ENCODE results near the gene CHST10.

CHST10 gene

DNA sequence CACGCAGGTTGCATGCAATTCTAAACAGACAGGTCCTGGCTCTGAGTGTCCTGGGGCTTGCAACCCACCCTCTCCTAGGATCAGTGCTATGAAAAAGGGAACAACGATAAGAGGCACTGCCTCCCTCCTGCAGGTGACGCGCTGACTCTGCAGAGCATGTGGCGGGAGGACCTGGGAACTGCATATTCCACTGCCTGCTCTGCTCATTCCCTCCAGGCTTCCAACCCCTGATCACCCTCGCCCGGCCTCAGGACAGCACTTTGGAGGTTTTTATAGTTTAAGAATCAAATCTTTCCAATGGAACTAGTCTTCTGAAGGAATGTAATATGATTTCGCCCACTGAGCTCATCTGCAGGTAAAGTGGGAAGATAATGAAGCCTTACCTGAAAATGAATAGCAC is 8.5 kb downstream of the CHST10 start:
- DNase-seq (ENCODE audit: low read depth) = no peak
- H3K4me3 ChIP-seq (ENCODE audit: low read depth, low read length) = no peak overlapping the region
- TF ChIP-seq, protein P1, sequence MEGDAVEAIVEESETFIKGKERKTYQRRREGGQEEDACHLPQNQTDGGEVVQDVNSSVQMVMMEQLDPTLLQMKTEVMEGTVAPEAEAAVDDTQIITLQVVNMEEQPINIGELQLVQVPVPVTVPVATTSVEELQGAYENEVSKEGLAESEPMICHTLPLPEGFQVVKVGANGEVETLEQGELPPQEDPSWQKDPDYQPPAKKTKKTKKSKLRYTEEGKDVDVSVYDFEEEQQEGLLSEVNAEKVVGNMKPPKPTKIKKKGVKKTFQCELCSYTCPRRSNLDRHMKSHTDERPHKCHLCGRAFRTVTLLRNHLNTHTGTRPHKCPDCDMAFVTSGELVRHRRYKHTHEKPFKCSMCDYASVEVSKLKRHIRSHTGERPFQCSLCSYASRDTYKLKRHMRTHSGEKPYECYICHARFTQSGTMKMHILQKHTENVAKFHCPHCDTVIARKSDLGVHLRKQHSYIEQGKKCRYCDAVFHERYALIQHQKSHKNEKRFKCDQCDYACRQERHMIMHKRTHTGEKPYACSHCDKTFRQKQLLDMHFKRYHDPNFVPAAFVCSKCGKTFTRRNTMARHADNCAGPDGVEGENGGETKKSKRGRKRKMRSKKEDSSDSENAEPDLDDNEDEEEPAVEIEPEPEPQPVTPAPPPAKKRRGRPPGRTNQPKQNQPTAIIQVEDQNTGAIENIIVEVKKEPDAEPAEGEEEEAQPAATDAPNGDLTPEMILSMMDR (conservative IDR thresholded peaks at IDR 0.05; ENCODE audit: low read depth, low read length) = no peak

DNA sequence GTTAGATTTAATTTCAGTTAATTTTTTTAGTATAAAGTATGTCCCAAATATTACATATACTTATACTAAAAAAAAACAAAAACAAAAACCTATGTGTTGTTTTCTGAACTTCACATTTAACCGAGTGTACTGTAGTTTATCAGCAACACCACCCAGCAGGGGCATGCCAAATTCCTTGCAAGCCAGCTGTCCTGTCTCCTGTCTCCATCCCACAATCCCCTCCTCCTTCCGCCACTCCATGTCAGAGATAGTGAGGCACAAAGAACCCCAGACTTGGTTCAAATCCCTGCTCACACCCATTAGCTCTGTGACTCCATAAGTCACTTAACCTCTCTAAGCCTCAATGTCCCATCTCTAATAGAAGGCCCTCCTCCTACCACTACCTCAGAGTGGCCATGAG is 9.4 kb downstream of the CHST10 start:
- TF ChIP-seq, protein P1 (conservative IDR thresholded peaks at IDR 0.05; ENCODE audit: low read depth, low read length) = peak; percentile 17
- peak; percentile 43 for DNase-seq (ENCODE audit: low read depth)
- H3K4me3 ChIP-seq (ENCODE audit: low read depth, low read length) = no peak overlapping the region

DNA sequence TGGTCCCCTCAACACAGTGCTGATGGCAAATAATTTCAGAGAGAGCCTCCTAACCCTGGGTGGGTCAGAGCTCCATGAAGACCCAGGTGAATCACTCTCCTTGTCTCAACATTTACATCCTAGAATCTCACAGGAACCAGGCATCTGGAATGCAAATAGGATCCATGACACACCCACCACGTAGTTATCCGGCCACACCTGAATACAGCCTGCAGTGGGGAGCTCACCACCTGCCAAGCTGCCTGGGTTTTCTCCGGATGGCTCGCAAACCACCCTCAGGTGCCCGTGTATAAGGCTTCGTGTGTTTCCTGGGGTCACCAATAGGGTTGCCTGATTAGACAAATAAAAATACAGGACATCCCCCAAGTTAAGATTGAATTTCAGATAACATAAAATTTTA is 9.9 kb downstream of the CHST10 start:
- H3K4me3 ChIP-seq (ENCODE audit: low read depth, low read length) = no peak overlapping the region
- DNase-seq (ENCODE audit: low read depth) = no peak
- TF ChIP-seq, protein P1 (conservative IDR thresholded peaks at IDR 0.05; ENCODE audit: low read depth, low read length) = no peak

DNA sequence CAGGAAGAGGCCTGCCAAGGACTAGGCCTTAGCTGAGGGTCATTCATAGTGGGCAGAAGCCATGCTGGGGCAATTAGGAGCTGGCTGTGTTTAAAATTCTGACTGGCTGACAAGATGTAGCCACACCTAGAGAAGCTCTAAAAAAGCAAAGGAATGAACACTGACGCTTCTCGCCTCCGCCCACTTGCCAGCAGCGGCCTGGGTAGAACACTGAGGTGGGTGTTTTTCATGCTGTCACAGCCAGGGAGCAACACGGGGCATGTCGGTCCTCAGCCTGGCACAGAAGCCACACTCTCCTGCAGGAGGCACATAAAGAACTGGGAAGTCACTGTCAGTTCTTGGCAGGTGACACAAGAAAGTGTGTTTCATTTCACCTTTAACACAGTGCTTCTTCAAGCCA is 10.4 kb downstream of the CHST10 start:
- TF ChIP-seq, protein P1 (conservative IDR thresholded peaks at IDR 0.05; ENCODE audit: low read depth, low read length) = no peak
- DNase-seq (ENCODE audit: low read depth) = no peak
- H3K4me3 ChIP-seq (ENCODE audit: low read depth, low read length) = no peak overlapping the region

DNA sequence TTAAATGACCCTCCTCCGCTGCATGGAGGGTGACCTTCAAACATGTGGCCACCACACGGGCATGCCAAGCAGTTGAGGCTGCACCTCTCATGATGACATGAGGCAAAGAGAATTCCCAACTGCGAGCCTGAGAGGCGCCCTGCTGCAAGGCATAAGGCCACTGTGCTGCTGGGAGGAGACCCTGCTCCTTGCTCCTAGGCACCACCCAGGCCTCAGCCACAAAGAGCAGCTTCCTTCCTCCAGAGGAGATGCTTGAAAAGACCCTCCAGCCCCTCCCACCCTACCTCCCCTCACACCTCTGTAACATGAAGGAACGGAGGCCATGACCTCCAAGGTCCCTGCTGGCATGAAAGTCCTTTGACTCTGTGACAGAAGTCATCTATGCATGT is 11.4 kb downstream of the CHST10 start:
- no peak overlapping the region for H3K4me3 ChIP-seq (ENCODE audit: low read depth, low read length)
- TF ChIP-seq, protein P1 (conservative IDR thresholded peaks at IDR 0.05; ENCODE audit: low read depth, low read length) = no peak
- DNase-seq (ENCODE audit: low read depth) = no peak

DNA sequence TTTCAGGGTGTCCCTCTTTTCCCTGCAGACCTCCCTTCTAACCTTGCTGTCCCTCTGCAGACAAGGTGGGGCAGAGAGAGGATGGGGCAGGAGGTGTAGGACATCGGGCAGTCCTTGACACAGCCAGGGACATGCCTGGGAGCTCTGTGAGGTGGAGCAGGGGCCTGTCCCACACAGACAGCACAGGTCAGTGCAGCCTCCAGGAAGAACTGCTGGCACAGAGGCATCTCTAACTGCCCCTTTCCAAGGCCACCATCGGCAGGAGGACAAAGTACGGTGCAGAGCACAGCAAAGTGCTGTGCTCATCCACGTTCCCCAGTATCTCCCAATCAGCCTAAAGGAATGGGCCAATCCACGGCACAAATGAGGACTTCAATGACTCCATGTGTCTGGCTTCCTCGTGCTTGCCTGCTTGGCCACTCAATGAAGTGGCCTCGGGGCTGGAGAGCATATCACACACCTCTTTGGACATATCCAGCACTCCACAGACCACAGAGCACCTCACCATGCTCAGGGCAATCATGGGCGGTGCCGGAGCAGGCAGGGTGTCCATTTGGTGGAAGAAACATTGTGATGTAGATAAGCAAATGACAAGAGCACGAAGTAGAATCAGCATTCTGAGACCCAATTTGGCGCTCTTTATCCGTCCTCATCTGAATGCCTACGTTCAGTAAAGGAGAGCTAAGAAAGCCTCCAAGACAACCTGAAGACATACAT is 11.9 kb downstream of the CHST10 start:
- no peak for DNase-seq (ENCODE audit: low read depth)
- TF ChIP-seq, protein P1 (conservative IDR thresholded peaks at IDR 0.05; ENCODE audit: low read depth, low read length) = no peak
- no peak overlapping the region for H3K4me3 ChIP-seq (ENCODE audit: low read depth, low read length)

DNA sequence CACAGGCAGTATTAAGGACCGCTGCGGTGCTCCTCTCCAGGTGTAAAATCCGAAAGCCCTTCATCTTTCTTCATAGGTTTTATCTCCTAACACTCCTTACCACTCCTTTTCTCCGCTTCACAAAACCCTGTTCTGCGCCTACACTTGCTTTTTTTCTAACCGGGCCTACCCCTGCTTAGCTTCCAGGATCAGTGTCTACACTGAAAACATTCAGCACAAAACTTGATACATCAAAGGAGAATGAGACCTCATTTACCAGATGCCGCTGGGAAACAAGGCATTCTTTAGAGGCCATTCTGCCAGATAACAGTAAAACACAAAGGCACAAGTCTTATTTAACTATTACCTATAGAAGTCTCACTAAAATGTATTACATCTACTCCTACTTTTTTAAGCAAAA is 13.1 kb downstream of the CHST10 start:
- peak; percentile 29 for DNase-seq (ENCODE audit: low read depth)
- TF ChIP-seq, protein P1 (conservative IDR thresholded peaks at IDR 0.05; ENCODE audit: low read depth, low read length) = no peak
- no peak overlapping the region for H3K4me3 ChIP-seq (ENCODE audit: low read depth, low read length)

Measured in choroid plexus epithelial cell (primary cell).